Neural progenitor cell (in vitro differentiated cells): ENCODE data around the gene METRNL.

ENCODE experiments used
- EZH2 ChIP-seq: fragments of 200-600 bp; sonication (generic); IDR thresholded peaks from 2 replicates; pipeline ENCODE4 v1.6.1; 2017; ENCODE audit warnings: antibody characterized with exemption, mild to moderate bottlenecking, moderate library complexity
- TF ChIP-seq, protein P1 (sequence below): fragments of 200-600 bp; sonication (generic); IDR thresholded peaks from 2 replicates; pipeline ENCODE4 v1.5.1; 2017; ENCODE audit warnings: antibody characterized with exemption, mild to moderate bottlenecking

DNA sequence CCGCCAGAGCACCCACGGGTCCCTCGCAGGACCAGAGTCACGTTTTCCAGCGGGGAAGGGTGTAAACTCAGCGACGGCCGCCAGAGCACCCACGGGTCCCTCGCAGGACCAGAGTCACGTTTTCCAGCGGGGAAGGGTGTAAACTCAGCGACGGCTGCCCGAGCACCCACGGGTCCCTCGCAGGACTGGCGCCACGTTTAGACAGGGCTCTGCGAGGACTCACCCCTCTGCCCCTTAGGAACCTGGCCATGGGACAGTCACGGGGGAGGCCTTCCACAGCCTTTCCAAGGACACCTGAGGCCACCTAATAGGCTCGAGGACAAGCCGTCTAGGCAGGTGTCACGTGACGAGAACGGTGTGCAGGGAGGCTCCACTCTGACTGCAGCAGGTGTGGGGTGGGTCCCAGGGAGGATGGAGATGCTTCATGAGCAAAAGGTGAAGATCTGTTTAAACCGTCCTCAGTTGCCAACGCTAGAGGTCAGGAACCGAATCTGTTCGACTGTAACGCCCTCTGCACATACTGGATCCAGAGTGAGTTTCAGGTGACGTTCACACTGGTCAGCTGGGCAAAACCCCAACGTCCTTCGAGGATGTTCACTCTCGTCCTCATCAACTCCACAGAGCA, 48.0 kb upstream of the METRNL start:
- TF ChIP-seq EZH2, result no peak
- TF ChIP-seq, protein P1, sequence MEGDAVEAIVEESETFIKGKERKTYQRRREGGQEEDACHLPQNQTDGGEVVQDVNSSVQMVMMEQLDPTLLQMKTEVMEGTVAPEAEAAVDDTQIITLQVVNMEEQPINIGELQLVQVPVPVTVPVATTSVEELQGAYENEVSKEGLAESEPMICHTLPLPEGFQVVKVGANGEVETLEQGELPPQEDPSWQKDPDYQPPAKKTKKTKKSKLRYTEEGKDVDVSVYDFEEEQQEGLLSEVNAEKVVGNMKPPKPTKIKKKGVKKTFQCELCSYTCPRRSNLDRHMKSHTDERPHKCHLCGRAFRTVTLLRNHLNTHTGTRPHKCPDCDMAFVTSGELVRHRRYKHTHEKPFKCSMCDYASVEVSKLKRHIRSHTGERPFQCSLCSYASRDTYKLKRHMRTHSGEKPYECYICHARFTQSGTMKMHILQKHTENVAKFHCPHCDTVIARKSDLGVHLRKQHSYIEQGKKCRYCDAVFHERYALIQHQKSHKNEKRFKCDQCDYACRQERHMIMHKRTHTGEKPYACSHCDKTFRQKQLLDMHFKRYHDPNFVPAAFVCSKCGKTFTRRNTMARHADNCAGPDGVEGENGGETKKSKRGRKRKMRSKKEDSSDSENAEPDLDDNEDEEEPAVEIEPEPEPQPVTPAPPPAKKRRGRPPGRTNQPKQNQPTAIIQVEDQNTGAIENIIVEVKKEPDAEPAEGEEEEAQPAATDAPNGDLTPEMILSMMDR, result no peak
